Neuronal stem cell (in vitro differentiated cells): ENCODE results near the gene P2RX4.

ENCODE experiments used
- DNase-seq: peaks from one replicate; pipeline ENCODE4 v3.0.0-alpha.2; 2013; ENCODE audit warnings: low spot score
- H2AFZ ChIP-seq: one replicate; pipeline ENCODE4 v1.6.1; 2013; ENCODE audit warnings: mild to moderate bottlenecking, low read length, inconsistent platforms
- H2AK5ac ChIP-seq: 2 replicates; pipeline ENCODE4 v1.6.1; 2013; ENCODE audit warnings: low read depth, mild to moderate bottlenecking, inconsistent platforms, low read length, moderate library complexity, mixed read lengths
- H2BK120ac ChIP-seq: 2 replicates; pipeline ENCODE4 v1.6.1; 2013; ENCODE audit warnings: low read depth, mild to moderate bottlenecking, inconsistent platforms, low read length, moderate library complexity, mixed read lengths
- H2BK12ac ChIP-seq: one replicate; pipeline ENCODE4 v1.6.1; 2013; ENCODE audit warnings: low read length, inconsistent platforms
- H2BK15ac ChIP-seq: 2 replicates; pipeline ENCODE4 v1.6.1; 2013; ENCODE audit warnings: mild to moderate bottlenecking, low read length, inconsistent platforms, mixed read lengths
- H2BK5ac ChIP-seq: one replicate; pipeline ENCODE4 v1.6.1; 2013; ENCODE audit warnings: inconsistent platforms, mild to moderate bottlenecking, low read length, moderate library complexity
- H3K14ac ChIP-seq: one replicate; pipeline ENCODE4 v1.6.1; 2013; ENCODE audit warnings: low read length, inconsistent platforms
- H3K18ac ChIP-seq: 2 replicates; pipeline ENCODE4 v1.6.1; 2013; ENCODE audit warnings: low read length, inconsistent platforms
- H3K23ac ChIP-seq: 2 replicates; pipeline ENCODE4 v1.6.1; 2013; ENCODE audit warnings: low read depth, mild to moderate bottlenecking, mixed read lengths, low read length, inconsistent platforms; ENCODE audit not compliant: poor library complexity
- H3K27ac ChIP-seq: replicated peaks from 3 replicates; pipeline ENCODE4 v1.5.1; 2013; ENCODE audit warnings: low read length, inconsistent platforms
- H3K27me3 ChIP-seq, 3 experiments: 2 replicates each; pipeline ENCODE4 v1.6.1; 2013; ENCODE audit warnings: low read length in 3 of 3, mild to moderate bottlenecking in 2 of 3, inconsistent platforms in 1 of 3, low read depth in 1 of 3, mixed read lengths in 1 of 3, moderate library complexity in 1 of 3; ENCODE audit not compliant: control insufficient read depth in 3 of 3, insufficient read depth in 3 of 3
- H3K36me3 ChIP-seq, 2 donors: replicated peaks in 1 of 2; 2 replicates each; pipeline ENCODE4 v1.6.1; 2013; ENCODE audit warnings: low read length in 2 of 2; ENCODE audit not compliant: control insufficient read depth in 2 of 2, insufficient read depth in 2 of 2
- H3K4ac ChIP-seq: 2 replicates; pipeline ENCODE4 v1.6.1; 2013; ENCODE audit warnings: inconsistent platforms, mild to moderate bottlenecking, low read length, moderate library complexity
- H3K4me1 ChIP-seq, 2 donors: 1 replicate in 1 of 2; 2 replicates in 1 of 2; pipeline ENCODE4 v1.6.1; 2013; ENCODE audit warnings: low read length in 2 of 2, low read depth in 1 of 2; ENCODE audit not compliant: control insufficient read depth in 2 of 2, insufficient read depth in 1 of 2
- H3K4me2 ChIP-seq: one replicate; pipeline ENCODE4 v1.6.1; 2013; ENCODE audit warnings: mild to moderate bottlenecking, low read length, inconsistent platforms; ENCODE audit not compliant: insufficient read depth, poor library complexity, severe bottlenecking
- H3K4me3 ChIP-seq, 2 donors: 2 replicates each; pipeline ENCODE4 v1.5.1; 2013; ENCODE audit warnings: low read length in 2 of 2, mild to moderate bottlenecking in 2 of 2, inconsistent platforms in 1 of 2, moderate library complexity in 1 of 2
- H3K79me1 ChIP-seq: one replicate; pipeline ENCODE4 v1.6.1; 2013; ENCODE audit warnings: low read depth, mild to moderate bottlenecking, inconsistent platforms, low read length, moderate library complexity
- H3K9ac ChIP-seq: one replicate; pipeline ENCODE4 v1.6.1; 2013; ENCODE audit warnings: mild to moderate bottlenecking, low read depth, low read length, inconsistent platforms; ENCODE audit not compliant: poor library complexity
- H3K9me3 ChIP-seq, 2 donors: replicated peaks in 1 of 2; 2 replicates each; pipeline versions ENCODE3 to v1.6.1; 2013; ENCODE audit warnings: low read length in 2 of 2, mild to moderate bottlenecking in 2 of 2, inconsistent platforms in 1 of 2, low read depth in 1 of 2, mixed read lengths in 1 of 2, moderate library complexity in 1 of 2; ENCODE audit not compliant: control insufficient read depth in 2 of 2, insufficient read depth in 1 of 2
- H4K8ac ChIP-seq: one replicate; pipeline ENCODE4 v1.6.1; 2013; ENCODE audit warnings: low read depth, mild to moderate bottlenecking, inconsistent platforms, low read length, moderate library complexity
- H4K91ac ChIP-seq: one replicate; pipeline ENCODE4 v1.6.1; 2013; ENCODE audit warnings: low read length, low read depth, mild to moderate bottlenecking, inconsistent platforms; ENCODE audit not compliant: poor library complexity
- whole genome bisulfite sequencing, 2 donors: extraction: QIAGEN DNeasy Blood & Tissue Kit; methylation state at CpG; one replicate each; pipeline ENCODE4 v1.1.7; 2013; ENCODE audit warnings: missing lambda C conversion rate in 2 of 2, mixed read lengths in 1 of 2; ENCODE audit not compliant: insufficient read length in 2 of 2, insufficient replicate concordance in 1 of 2; ENCODE audit errors: extremely low coverage in 2 of 2; 5-methylcytosine and 5-hydroxymethylcytosine counted together

The P2RX4 gene

GRCh38 chr12:121170151-121170550, 39.8 kb upstream of the P2RX4 start:
- WGBS, 2 donors = no CpG with 5 or more reads among the region's 5 CpGs
- Histone ChIP-seq H2BK12ac (no peak overlapping the region), H3K4me3 (no peak overlapping the region), H2AK5ac (no peak overlapping the region), H3K14ac (no peak overlapping the region), H2BK5ac (no peak overlapping the region), H3K4me1 (no peaks in the 10 kb centered on the region), H3K79me1 (no peaks in the 10 kb centered on the region), H3K27me3 (peaks cover 0 to 3% (median 0%) of the 10 kb centered on the region in 3 experiments), H3K9ac (no peak overlapping the region), H3K4ac (no peak overlapping the region), H2BK15ac (no peak overlapping the region), H3K23ac (no peak overlapping the region), H4K8ac (no peak overlapping the region), H3K18ac (no peak overlapping the region), H3K27ac (no peak overlapping the region), H2BK120ac (no peak overlapping the region), H4K91ac (no peak overlapping the region), H3K9me3 (no peaks in the 10 kb centered on the region), H3K36me3 (no peaks in the 10 kb centered on the region), H2AFZ (no peak overlapping the region), H3K4me2 (no peak overlapping the region)
- DNase-seq = no peak

GRCh38 chr12:121170611-121171260, 39.2 kb upstream of the P2RX4 start:
- Histone ChIP-seq H2BK120ac (no peak overlapping the region), H3K79me1 (no peaks in the 10 kb centered on the region), H2BK15ac (no peak overlapping the region), H3K4ac (no peak overlapping the region), H3K14ac (no peak overlapping the region), H3K27me3 (peaks cover 0 to 3% (median 0%) of the 10 kb centered on the region in 3 experiments), H3K9me3 (no peaks in the 10 kb centered on the region), H3K9ac (no peak overlapping the region), H3K36me3 (no peaks in the 10 kb centered on the region), H2BK12ac (no peak overlapping the region), H3K18ac (no peak overlapping the region), H3K27ac (no peak overlapping the region), H4K91ac (no peak overlapping the region), H3K4me1 (no peaks in the 10 kb centered on the region), H3K4me2 (no peak overlapping the region), H4K8ac (no peak overlapping the region), H2AK5ac (no peak overlapping the region), H3K4me3 (no peak overlapping the region), H2AFZ (no peak overlapping the region), H2BK5ac (no peak overlapping the region), H3K23ac (no peak overlapping the region)
- WGBS, 2 donors = no CpG with 5 or more reads among the region's 14 CpGs
- DNase-seq = no peak

GRCh38 chr12:121172145-121172544, 37.8 kb upstream of the P2RX4 start:
- Histone ChIP-seq H3K9me3 (no peaks in the 10 kb centered on the region), H3K36me3 (no peaks in the 10 kb centered on the region), H2AFZ (no peak overlapping the region), H3K14ac (no peak overlapping the region), H3K27me3 (no peaks in the 10 kb centered on the region), H3K79me1 (no peaks in the 10 kb centered on the region), H3K9ac (no peak overlapping the region), H3K27ac (no peak overlapping the region), H3K4me1 (no peaks in the 10 kb centered on the region), H3K4me2 (no peak overlapping the region), H2BK15ac (no peak overlapping the region), H2AK5ac (no peak overlapping the region), H3K23ac (no peak overlapping the region), H3K4ac (no peak overlapping the region), H2BK5ac (no peak overlapping the region), H4K91ac (no peak overlapping the region), H4K8ac (no peak overlapping the region), H3K18ac (no peak overlapping the region), H2BK120ac (no peak overlapping the region), H2BK12ac (no peak overlapping the region), H3K4me3 (no peak overlapping the region)
- DNase-seq = no peak
- no CpG with 5 or more reads among the region's 6 CpGs for WGBS, 2 donors

GRCh38 chr12:121175383-121176119, 34.4 kb upstream of the P2RX4 start:
- no peak overlapping the region for H4K91ac ChIP-seq
- H3K9ac ChIP-seq = no peak overlapping the region
- WGBS, 2 donors = no CpG with 5 or more reads among the region's 16 CpGs
- H3K14ac ChIP-seq = no peak overlapping the region
- no peaks in the 10 kb centered on the region for H3K9me3 ChIP-seq
- no peak overlapping the region for H3K4me2 ChIP-seq
- H3K27me3 ChIP-seq = no peaks in the 10 kb centered on the region
- H2AK5ac ChIP-seq = no peak overlapping the region
- H2BK5ac ChIP-seq = no peak overlapping the region
- no peak for DNase-seq
- H3K79me1 ChIP-seq = no peaks in the 10 kb centered on the region
- H3K36me3 ChIP-seq = no peaks in the 10 kb centered on the region
- H2AFZ ChIP-seq = no peak overlapping the region
- H3K4me1 ChIP-seq = no peaks in the 10 kb centered on the region
- no peak overlapping the region for H4K8ac ChIP-seq
- H3K23ac ChIP-seq = no peak overlapping the region
- H3K4ac ChIP-seq = no peak overlapping the region
- H2BK15ac ChIP-seq = no peak overlapping the region
- no peak overlapping the region for H3K27ac ChIP-seq
- no peak overlapping the region for H2BK12ac ChIP-seq
- H3K4me3 ChIP-seq = no peak overlapping the region
- H3K18ac ChIP-seq = no peak overlapping the region
- no peak overlapping the region for H2BK120ac ChIP-seq
